T47D (cell line): ENCODE measurements around the gene GOLGA8J.
"Not testable (repeated sequence)": the region's sequence is repeated elsewhere in the genome, so short reads cannot be mapped to it uniquely, and the experiment has no call there.

Experiments used
- DNase-seq, 2 experiments: peaks; one replicate each; pipeline versions ENCODE4 v3.0.0 to v3.0.0-alpha.2; 2011 to 2012; ENCODE audit warnings: low read depth in 1 of 2, low spot score in 1 of 2
- JUND ChIP-seq: IDR thresholded peaks from 2 replicates; pipeline ENCODE4 v1.6.1; 2012; ENCODE audit warnings: low read depth
- in situ Hi-C: cut with HindIII; loops from 2 replicates; pipeline ENCODE4 v1.10.0; 2016; ENCODE audit warnings: low sequenced_read_pairs, low pct_unique_long_range_greater_than_20kb

GOLGA8J gene, protein sequence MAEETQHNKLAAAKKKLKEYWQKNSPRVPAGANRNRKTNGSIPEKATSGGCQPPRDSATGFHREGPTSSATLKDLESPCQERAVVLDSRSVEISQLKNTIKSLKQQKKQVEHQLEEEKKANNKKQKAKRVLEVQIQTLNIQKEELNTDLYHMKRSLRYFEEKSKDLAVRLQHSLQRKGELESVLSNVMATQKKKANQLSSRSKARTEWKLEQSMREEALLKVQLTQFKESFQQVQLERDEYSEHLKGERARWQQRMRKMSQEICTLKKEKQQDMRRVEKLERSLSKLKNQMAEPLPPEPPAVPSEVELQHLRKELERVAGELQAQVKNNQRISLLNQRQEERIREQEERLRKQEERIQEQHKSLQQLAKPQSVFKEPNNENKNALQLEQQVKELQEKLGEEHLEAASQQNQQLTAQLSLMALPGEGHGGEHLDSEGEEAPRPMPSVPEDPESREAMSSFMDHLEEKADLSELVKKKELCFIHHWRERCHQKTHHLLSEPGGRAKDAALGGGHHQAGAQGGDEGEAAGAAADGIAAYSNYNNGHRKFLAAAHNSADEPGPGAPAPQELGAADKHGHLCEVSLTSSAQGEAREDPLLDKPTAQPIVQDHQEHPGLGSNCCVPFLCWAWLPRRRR

DNA sequence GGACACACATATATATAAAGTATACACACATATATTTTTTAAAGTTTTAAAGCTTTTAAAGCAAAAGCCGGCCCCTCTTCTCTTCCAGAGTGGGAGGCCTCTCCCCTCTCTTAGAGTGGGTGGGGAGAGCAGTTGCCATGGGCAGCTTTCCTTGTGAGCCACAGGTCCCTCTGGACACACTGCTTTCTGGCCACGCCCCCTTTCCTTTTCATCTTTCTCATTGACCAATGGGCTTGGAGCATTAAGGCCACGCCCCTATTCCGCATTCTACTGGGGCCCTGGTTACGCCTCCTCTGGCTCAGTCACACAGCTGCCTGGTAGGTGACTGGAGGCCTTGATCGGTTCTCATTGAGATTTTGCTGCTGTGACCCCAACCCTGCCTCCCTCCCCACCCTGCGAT lies at the start of gene GOLGA8J:
Gene GOLGA8J, plus strand, starts transcription at position 301 of the 400 bp plus-strand sequence. Its CDS starts 98 bp downstream, at position 399.
- in situ Hi-C loops, DNase-seq: not testable (repeated sequence)

DNA sequence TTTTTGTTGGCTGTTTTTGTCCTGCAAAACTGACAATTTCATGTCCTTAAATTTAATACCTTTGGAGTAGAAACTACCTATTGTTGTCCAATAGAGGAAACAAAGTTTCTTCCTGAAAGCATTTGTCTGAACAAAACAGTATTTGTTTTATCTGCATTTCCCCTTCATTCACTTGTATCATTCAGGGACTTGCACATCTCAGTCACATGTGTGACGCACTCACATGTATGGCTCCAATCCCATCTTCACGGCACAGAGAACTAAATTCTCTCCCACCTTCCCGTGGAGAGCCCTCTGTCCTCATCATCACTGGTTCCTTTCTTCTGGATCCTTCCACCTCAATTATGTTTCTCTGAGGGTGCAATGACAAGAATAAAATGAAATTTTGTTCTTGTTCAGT lies 49.5 kb upstream of the GOLGA8J start:
- no peak for DNase-seq
- in situ Hi-C loops: no loop called here
- TF ChIP-seq JUND: no peak

DNA sequence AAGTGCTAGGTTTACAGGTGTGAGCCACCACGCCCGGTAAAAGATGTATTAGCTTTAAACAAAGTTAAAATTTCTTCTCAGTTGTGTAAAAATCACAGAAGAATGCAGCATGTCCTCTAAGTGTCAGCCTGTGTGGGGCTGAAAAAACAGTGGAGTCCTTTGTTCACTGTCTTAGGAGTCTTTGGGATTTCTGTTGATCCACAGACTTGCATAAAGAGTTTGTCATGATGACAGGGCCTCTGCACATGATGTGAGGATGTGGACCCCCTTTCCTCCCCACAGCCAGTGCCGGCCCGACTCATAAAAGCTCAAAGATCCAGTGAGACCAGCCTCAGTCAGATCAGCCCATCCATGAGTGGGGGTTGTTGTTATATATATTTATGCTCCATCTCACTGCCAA lies 49.0 kb upstream of the GOLGA8J start:
- in situ Hi-C loops: no loop called here
- DNase-seq: no peak
- no peak for TF ChIP-seq JUND

DNA sequence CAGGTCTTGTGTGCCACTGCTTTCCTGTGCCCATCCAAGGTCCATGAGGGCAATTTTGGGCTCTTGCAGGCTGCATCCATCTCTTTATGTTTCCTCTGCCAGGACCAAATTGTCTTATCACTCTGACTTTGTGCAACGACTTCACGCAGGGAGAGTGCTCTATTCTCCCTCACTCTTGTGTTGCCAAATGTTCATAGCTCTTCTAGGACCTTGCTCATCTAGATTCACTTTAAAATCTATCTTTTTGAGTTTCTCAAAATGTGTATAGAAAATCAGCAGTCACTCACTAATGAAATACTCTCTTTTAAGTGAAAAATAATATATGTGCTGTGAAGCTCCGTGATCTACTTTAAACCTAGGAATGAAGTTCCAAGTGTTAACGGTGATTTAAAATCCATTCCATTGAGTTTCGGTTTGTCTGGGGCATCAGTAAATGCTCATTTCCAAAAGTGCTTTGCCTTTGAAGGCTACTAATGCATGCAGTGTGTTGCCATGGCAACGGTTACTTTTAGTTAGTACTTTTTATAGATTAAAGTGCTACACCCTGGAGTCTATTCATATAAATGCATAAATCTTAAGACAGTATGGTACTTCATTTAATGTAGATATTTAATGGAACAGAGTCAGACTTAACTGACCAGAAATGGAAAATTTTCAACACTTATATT lies 46.6 kb upstream of the GOLGA8J start:
- in situ Hi-C loops: no loop called here
- TF ChIP-seq JUND: no peak
- no peak for DNase-seq

DNA sequence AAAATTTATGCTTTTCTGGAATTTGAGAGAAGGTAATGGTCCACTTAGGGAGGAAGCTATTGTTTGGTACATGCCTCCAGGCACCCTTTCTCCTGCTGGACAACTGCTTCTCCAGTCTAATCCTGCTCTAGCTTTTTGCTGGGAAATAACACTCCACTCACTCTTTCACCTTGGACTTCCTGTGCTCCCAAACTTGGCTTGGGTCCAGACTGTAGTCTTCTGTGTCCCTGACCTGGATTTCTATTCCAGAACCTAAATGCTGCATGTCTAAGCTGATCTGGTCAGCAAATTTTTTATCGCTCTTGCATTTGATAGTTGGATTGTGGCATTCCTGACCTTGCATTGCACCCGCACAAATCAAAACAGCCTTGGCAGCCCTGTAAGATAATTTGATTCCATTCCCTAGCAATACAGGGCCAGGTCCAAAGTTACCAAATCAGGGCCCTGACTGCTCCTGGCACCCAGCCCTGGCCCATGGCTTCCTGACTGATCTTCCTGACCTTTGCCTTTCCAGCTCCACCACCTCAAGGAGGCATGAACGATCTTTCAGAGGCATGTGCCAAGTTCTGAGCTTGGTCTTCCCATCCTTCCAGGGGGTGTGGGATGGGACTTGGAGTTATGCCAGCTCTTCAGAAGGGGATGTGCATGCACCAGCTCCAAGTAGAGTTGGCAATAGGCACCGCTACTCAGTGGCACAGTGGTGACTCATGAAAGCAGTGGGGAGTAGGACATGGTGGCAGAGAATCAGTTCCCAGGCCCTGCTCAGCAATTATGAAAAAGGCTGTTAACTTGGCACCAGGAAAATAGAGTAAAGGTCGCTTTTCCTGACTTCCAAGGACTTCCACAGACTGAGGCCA lies 43.9 kb upstream of the GOLGA8J start:
- TF ChIP-seq JUND: no peak
- DNase-seq: no peak
- in situ Hi-C loops: no loop called here

DNA sequence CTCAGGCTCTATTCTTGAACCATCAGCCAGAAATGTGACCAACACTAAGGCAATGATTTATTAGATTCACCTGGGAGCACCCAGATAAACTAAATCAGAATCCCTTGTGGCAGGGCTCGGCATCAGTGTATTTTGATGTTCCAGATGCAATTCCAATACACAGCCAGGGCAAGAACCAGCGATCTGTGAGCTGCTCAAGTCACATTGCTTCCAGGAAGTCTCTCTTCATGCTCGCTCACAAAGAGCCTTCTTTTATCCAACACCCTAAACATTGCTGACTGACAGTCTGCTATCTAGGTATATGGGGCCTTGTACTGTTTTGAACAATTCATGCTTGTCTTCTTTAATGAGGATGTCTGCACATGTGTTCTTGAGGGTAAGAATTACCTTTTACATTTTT lies 40.9 kb upstream of the GOLGA8J start:
- in situ Hi-C loops: no loop called here
- no peak for TF ChIP-seq JUND
- DNase-seq: no peak

DNA sequence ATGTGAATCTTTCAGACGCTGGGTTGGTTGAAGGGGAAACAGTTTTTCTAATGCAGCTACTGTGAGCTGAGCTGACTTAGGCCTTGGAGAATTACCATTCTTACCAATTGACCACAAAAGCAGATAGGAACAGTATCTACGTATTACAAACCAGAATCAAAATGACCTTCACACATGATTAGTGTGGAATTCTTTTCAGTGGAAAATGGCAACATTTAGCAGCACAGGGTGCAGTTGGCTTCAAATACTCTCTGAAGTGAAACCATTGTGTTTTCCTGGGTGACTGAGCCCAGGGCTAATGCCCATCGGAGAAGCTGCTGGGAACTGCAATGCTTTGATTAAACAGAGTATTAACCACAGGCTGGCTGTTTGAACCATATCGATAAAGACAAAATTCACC lies 40.2 kb upstream of the GOLGA8J start:
- TF ChIP-seq JUND: no peak
- in situ Hi-C loops: no loop called here
- no peak for DNase-seq

DNA sequence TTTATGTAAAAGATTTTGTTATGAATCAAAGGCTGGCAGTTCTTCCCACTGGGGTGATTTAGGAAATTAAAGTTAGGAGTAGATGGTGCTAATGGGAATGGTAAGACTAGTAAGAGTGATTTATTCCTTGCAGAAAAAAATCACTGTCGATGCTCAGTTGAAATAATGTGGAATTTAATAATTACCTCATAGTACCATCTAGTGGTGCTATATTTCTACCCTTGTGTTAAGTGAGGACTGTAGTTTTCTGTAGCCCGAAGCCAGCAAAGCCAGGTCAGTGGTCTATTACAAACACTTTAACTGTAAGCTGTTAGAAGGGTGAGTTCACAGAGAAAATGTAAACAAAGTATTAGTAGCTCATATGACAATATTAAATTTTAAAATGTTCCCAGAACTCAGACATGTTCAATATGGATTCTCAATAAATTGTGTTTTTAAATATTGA lies 39.5 kb upstream of the GOLGA8J start:
- in situ Hi-C loops: no loop called here
- TF ChIP-seq JUND: no peak
- DNase-seq: peak; percentile 18 to 43

DNA sequence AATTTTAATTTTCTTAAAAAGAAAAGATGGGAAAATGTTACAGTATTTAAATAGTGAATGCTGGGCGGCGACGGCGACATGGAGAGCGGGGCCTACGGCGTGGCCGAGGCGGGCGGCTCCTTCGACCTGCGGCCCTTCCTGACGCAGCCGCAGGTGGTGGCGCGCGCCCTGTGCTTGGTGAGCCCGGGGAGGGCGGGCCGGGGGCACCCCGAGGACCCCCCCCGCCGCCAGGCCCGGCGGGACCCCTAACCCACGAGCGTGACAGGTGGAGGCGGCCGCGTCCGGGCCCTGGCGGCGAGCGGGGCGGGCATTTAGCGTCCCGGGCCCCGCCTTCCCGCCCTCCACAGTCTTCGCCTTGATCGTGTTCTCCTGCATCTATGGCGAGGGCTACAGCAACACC lies 38.4 kb upstream of the GOLGA8J start:
- in situ Hi-C loops: no loop called here
- no peak for TF ChIP-seq JUND
- no peak for DNase-seq

DNA sequence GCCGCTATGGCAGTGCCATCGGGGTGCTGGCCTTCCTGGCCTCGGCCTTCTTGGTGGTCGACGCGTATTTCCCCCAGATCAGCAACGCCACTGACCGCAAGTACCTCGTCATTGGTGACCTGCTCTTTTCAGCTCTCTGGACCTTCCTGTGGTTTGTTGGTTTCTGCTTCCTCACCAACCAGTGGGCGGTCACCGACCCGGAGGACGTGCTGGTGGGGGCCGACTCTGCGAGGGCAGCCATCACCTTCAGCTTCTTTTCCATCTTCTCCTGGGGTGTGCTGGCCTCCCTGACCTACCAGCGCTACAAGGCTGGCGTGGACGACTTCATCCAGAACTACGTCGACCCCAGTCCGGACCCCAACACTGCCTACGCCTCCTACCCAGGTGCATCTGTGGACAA lies 37.9 kb upstream of the GOLGA8J start:
- in situ Hi-C loops: not testable (repeated sequence)

DNA sequence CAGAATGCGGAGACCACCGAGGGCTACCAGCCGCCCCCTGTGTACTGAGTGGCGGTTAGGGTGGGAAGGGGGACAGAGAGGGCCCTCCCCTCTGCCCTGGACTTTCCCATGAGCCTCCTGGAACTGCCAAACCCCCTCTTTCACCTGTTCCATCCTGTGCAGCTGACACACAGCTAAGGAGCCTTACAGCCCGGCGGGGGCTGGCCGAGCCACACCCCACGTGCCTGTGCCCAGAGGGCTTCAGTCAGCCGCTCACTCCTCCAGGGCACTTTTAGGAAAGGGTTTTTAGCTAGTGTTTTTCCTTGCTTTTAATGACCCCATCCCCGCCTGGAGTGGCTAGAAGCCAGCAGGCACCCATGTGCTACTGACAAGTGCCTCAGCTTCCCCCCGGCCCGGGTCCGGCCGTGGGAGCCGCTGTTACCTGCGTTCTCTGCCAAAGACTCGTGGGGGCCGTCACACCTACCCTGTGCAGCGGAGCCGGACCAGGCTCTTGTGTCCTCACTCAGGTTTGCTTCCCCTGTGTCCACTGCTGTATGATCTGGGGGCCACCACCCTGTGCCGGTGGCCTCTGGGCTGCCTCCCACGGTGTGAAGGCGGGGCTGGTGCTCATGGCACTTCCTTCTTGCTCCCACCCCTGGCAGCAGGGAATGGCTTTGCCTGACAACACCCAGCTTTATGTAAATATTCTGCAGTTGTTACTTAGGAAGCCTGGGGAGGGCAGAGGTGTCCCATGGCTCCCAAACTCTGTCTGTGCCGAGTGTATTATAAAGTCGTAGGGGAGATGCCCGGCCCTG lies 37.3 kb upstream of the GOLGA8J start:
- peak; percentile 21 to 51 for DNase-seq
- in situ Hi-C loops: not testable (repeated sequence)

More for the DNA sequence above, 37.9 kb upstream of the GOLGA8J start:
- not testable (repeated sequence) for DNase-seq

DNA sequence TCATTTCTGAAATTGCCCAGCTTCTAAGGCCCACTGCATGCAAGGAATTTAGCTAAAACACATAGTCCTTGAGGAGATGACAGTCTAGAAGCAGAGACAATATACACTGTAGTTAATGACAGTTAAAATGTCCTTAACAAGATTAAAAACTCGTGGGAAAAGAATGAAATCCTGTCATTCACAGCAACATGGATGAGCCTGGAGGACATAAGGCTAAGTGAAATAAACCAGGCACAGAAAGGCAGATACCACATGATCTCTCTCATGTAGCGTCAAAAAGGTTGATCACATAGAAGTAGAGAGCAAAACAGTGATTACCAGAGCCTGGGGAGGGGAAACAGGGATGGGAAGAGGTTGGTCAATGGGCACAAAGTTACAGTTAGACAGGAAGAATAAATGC lies 36.3 kb upstream of the GOLGA8J start:
- in situ Hi-C loops: no loop called here
- no peak for DNase-seq
- no peak for TF ChIP-seq JUND
